DMS53 treated with DMSO at 0.1 percent for 48 hours (cell line): ENCODE results near the gene NUPR2.
"Not testable (repeated sequence)": the region's sequence is repeated elsewhere in the genome, so short reads cannot be mapped to it uniquely, and the experiment has no call there.

Experiments
- DNase-seq: peaks from one replicate; lab custom pipeline; 2025; ENCODE audit not compliant: unreplicated experiment; lab: John Stamatoyannopoulos, UW

The NUPR2 gene, protein sequence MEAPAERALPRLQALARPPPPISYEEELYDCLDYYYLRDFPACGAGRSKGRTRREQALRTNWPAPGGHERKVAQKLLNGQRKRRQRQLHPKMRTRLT

DNA sequence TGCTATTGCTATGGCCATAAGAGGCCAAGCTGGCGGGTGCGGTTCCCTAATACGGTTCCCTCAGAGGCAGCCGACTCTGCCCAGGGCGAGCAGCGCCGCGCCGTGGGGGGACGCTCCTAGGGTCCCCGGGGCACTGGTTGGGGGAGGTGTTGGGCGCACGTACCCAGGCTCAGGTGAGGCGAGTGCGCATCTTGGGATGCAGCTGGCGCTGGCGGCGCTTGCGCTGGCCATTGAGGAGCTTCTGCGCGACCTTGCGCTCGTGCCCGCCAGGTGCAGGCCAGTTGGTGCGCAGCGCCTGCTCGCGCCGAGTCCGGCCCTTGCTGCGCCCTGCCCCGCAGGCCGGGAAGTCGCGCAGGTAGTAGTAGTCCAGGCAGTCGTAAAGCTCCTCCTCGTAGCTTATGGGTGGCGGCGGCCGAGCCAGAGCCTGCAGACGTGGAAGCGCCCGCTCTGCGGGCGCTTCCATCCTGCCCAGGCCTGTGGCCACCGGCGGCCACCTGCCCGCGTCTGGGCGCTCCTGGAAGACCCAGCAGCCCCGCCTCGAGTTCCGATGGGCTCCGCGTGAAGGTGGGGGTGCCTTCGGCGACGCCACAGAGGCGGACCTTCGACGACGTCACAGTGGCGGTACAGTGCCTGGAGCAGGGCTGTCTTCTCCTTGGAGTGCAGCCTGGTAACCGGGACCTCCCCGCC, at the start of gene NUPR2:
Gene NUPR2 (minus strand): TSS at position 566 of the 687 bp plus-strand sequence. CDS start 103 bp downstream, at position 463.
- peak; percentile 52 for DNase-seq

DNA sequence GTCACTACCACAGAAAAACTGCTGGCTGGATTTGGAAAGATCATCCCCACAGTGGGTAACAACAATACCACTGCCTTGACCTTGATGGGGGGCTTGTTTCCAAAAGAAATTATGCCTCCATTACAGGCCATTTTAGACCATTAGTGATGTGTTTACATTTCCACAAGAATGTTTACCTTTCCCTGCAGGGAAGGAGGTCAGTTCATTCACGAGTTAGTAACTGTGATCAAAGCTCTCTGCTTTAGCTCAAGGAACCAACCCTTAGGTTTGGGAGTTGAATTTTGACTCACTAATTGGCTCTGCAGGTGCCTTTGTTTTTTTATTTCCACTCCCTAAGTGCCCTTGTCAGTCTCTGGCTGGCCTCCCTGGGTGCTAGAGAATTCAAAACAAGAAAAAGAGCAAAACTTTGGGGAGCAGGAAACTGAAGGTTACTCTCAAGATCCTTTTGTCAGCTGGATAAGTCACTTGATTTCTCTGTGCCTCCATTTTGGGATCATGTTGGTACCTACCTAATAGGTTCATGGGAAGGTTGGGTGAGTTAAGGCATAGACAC, 41.1 kb upstream of the NUPR2 start:
- DNase-seq, result no peak

DNA sequence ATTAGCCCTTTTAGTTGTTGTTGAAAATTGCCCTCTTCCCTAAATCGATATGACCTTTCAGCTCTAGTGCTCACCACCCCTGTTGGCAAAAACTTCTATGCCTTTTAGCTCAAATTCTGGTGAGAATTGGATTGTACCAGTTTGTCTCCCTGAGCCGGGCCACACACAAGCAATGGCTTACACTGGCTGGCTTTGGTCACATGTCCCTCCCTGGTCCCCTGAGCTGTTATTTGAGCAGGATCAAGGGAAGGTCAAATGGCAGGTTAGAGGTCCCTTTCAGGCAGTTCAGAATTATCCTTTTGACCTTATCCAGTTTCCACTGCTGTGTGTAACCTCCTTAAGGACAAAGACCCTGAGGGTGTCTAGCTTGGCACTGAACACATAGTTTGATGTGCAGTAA, 14.8 kb upstream of the NUPR2 start:
- DNase-seq, result not testable (repeated sequence)

DNA sequence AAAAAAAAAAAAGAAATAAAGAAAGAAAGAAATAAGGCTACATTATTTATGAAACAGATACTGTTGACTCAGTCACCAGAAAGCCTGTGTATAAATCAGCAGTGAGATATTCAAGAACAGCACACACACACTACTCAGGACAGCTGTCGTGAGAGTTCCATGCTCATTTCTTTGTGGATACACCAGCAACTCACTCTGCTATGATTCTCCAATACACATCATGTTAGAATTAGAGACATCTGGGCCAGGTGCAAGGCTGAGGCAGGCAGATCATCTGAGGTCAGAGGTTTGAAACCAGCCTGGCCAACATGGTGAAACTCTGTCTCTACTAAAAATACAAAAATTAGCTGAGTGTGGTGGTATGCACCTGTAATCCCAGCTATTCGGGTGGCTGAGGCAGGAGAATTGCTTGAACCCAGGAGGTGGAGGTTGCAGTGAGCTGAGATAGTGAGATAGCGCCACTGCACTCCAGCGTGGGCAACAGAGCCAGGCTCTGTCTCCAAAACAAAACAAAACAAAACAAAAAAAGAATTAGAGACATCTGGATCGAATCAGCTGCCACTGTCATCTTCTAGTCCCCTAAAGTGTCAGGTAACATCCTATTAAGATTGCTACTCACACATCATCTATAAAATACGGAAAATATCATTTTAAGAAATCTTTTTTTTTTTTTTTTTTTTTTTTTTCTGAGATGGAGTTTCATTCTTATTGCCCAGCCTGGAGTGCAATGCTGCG, 11.2 kb upstream of the NUPR2 start:
- no peak for DNase-seq

DNA sequence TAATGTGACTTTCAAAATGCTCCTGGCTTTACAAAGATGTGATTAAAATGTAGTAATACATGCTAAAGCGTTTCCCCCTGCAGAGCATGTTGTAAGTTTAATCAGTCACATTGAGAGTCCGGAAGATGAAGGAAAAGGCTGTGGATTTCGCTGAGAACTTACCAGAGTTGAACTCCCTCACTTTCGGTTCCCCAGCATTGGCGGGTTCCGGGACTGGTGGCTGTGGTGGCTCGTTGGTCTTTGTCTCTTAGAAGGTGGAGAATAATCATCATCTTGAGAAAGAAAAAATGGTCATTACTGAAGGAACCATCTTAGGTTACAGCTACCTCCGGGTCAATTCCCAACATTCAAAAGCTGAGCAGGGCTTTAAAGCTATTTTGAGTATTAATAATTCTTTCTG, 9.6 kb upstream of the NUPR2 start:
- DNase-seq, result no peak

DNA sequence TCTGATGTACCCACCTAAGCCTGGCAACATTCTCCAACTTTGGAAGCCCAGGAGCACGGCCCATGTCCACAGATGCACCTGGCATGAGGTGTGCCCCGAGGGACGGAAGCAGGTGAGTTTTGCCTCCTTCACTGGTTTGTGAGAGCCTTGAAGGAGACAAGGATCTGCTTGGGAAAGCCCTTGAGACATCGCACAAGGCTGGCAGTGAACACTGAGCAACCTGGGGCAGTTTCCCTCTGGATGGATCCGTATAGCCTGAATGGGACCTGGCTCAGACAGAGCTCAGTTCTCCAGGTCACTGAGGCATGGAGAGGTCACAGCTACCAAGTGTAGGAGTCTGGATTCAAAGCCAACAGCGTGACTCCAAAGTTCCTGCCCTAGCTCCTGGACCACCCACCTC, 8.8 kb upstream of the NUPR2 start:
- DNase-seq, result no peak

DNA sequence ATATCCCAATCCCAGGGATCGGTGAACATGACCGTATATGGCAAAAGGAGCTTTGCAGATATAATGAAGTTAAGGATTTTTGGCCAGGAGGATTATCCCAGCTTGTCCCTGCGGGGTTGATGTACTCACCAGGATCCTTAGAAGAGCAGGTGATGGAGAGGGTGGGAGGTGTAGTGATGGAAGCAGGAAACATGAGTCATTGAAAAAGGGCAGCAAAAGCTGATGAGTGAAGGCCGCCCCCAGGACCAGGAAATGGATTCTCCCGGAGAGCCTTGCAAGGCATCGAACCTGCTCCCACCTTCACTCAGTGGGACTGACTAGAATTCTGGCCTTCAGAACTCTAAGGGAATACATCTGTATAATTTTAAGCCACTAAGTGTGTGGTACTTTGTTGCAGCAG, 5.2 kb upstream of the NUPR2 start:
- no peak for DNase-seq

DNA sequence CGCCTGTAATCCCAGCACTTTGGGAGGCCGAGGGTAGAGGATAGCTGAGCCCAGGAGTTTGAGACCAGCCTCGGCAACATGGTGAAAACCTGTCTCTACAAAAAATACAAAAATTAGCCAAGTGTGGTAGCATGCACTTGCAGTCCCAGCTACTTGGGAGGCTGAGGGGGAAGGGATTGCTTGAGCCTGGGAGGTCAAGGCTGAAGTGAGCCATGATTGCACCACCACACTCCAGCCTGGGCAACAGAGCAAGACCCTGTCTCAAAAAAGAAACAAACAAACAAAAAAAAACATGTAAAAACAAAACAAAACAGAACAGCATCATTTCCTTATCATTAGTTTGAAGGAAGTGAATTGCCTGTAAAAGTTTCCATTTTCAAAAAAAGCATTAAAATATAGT, 4.0 kb downstream of the NUPR2 start:
- DNase-seq, result not testable (repeated sequence)

DNA sequence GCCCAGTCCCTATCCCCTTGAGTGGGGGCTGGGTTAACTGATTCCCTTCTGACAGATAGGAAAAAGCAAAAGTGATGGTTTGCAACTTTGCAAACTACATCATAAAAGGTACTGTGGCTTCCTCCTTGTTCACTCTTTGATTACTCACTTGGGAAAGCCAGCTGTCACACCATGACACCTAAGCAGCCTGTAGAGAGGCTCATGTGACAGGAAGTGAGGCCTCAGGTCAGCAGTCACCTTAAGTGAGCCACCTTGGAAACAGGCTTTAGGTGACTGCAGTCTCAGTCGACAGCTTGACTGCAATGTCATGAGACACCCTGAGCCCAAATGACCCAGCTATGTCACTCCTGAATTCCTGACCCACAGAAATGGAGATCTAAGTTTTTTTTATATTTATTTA, 5.6 kb downstream of the NUPR2 start:
- DNase-seq, result peak; percentile 21

DNA sequence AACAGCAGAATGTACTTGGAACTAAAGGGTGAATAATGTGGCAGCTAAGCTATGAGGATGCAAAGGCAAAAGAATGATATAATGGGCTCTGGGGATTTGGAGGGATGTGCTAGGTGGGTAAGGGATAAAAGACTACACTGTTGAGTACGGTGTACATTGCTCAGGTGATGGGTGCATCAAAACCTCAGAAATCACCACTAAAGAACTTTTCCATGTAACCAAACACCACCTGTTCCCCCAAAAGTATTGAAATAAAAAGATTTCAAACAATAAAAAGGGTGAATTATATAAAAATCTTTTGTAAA, 8.3 kb downstream of the NUPR2 start:
- DNase-seq, result no peak

DNA sequence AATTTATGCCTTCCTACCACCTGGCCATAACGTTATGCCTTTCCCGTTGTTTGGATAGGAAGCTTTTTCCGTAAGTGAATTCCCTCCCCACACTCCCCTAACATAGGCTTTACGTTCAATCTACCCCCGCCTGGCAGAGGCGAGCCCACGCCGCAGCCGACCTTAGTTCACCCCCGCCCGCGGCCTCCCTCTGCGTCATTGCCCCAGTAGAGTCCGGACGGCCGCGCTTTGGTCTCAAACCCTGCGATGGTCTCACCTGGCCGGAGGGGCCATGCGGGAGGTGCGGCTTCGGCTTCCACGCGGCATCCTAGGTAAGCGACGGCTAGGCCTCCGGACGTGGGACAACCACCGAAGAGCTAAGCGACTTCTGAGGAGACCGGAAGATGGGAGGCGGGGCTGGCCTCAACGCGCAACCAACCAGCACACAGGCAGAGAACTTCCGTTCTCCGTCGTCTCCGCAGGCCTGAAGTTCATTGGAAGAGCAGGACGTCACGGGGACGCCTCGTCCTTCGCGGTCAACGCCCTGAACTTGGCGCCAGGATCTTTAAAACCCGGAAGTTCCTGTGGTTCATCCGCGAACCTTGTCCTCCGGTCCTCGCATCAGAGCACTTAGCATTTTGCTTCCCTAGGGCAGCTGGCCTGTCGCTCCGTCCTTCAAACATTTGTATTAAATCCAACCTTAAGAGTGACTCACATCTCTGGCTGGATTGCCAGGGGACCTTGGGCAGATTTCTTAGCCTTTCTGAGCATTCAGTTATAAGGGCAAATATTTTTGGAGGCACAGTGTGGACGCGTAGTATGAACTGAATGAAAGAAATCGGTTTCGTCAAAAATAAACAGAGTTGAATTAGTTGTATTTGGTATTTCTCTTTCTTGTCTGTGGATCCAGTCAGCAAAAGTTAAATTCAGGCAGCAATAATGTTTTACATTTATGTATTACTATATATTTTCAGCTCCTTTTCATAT, 9.8 kb downstream of the NUPR2 start, which contains the start of gene CHCHD2:
Gene CHCHD2 (minus strand): TSS at position 369 of the 966 bp plus-strand sequence. CDS start 63 bp downstream, at position 306.
- DNase-seq, result peak; percentile 98

DNA sequence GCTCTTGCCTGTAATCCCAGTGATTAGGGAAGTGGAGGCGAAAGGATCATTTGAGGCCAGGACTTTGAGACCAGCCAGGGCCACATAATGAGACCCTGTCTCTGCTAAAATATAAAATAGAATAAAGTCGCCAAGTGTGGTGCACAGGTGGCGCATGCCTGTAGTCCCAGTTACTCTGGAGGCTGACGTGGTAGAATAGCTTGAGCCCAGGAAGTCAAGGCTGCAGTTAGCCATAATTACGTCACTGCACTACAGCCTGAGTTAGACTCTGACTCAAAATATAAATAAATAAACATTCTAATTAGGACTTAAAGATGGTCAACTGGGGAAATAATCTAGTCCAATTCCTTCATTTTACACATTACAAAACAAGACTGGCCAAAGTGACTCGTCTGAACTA, 10.7 kb downstream of the NUPR2 start:
- DNase-seq, result peak; percentile 19

DNA sequence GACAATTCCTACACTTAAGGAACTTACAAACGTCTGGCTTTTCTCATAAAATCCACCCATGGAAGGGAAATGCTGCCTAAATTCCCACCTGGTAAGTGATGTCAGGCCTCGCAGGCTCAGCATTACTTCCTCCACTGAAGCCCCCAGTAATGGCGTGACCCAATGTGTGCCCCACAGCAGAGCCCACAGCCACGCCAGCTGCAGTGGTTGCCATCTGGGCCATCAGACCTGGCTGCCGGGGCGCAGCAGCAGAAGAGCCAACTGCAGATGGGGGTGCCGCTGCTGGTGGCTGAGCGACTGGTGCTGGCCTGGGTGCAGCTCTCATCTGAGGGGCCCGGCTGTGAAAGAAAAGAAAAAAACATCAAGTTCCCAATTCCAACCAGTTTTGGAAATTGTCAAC, 12.1 kb downstream of the NUPR2 start:
- not testable (repeated sequence) for DNase-seq

DNA sequence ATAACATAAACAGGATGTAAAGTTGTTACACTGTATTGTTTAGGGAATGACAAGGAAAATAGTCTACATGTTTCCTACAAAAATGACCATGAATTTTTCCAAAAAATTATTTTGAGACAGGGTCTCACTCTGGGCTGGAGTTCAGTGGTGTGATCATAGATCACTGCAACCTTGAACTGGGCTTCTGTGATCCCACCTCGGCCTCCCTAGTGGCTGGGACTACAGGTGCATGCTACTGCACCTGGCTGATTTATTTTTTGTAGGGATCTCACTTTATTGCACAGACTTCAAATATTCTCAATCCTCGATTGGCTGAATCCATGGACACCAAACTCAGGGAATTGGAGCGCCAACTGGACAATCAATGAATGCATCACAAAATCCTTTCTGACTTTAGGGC, 16.6 kb downstream of the NUPR2 start:
- DNase-seq, result no peak

DNA sequence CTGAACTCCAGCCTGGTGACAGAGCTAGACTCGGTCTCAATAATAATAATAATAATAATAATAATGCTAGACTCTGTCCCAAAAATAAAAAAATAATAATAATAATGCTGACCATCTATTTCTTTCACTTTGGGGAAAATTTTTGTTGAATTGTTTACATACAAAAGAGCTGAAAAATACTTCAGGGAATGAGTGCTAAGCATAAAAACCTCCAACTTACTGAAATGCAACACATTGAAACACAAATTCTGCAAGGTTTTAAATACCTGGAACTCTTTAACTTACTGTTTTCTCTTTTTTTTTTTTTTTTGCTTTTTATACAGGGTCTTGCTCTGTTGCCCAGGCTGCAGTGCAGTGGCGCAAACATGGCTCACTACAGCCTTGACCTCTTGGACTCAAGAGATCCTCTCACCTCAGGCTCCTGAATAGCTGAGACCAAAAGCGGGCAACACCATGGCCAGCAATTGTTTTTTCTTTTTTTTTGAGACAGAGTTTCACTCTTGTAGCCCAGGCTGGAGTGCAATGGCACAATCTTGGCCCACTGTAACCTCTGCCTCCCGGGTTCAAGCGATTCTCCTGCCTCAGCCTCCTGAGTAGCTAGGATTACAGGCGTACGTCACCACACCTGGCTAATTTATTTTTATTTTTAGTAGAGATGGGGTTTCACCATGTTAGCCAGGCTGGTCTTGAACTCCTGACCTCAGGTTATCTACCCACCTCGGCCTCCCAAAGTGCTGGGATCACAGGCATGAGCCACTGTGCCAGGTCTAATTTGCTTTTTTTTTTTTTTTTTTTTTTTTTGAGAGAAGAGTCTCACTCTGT, 17.8 kb downstream of the NUPR2 start:
- not testable (repeated sequence) for DNase-seq

DNA sequence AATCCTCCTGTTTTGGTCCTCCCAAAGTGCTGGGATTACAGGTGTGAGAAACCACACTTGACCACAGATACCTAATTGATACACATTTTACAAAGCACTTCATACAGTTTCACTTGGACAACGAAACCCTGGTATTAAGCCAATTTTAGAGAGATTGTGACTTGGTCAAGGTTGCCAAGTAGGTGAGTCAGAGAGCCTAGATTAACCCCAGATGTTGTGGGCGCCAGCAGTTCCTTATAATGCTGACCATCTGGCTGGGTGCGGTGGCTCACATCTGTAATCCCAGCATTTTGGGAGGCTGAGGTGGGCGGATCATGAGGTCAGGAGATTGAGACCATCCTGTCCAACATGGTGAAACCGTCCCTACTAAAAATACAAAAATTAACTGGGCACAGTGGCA, 18.5 kb downstream of the NUPR2 start:
- DNase-seq, result no peak

DNA sequence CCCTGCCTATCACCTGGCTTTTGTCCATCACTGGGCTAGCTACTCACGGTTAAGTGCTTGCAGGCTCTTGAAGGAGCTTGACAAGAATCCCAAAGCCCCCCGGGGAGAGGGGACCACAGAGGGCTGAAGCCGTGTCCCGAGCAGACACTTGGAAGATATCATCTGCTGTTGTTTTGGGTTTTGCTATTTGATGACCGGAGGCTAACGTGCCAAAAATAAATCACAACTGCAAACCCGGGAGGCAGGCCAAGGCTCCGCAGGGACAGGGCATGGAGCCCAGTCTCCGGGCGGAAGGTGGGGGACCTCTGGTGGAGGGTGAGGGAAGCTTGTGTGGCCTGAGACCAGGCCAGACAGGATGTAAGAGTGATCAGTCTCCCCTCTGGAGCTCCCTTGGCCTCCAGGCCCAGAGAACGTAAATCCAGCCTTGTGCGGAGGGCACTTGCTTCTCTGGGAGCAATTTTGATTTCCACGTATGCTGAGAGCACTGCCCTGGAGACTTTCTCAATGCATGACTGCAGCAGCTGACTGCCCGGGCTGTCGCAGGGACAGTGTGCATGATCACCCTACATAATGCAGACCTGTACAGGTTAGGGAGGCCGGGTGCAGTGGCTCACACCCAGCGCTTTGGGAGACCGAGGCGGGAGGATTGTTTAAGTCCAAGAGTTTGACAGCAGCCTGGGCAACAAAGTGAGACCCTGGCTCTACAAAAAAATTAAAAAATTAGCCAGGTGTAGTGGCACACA, 23.3 kb downstream of the NUPR2 start, which contains the start of gene PHKG1:
Gene PHKG1 (minus strand): TSS at position 164 of the 743 bp plus-strand sequence. CDS start 4,011 bp downstream, outside the sequence.
- peak; percentile 11 for DNase-seq

DNA sequence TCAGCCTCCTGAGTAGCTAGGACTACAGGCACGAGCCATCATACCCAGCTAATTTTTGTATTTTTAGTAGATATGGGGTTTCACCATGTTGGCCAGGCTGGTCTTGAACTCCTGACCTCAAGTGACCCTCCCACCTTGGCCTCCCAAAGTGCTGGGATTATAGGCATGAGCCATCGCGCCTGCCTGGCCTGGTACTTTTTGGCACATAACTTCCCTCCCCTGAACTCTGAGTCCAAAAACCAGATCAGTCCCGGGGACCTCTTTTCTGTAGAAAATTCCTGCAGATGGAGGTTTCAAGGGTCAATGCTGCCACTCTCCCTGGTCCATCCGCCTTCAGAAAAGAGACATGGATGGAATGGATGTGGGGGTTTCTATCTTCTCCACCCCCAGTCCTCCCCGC, 23.8 kb downstream of the NUPR2 start:
- not testable (repeated sequence) for DNase-seq

DNA sequence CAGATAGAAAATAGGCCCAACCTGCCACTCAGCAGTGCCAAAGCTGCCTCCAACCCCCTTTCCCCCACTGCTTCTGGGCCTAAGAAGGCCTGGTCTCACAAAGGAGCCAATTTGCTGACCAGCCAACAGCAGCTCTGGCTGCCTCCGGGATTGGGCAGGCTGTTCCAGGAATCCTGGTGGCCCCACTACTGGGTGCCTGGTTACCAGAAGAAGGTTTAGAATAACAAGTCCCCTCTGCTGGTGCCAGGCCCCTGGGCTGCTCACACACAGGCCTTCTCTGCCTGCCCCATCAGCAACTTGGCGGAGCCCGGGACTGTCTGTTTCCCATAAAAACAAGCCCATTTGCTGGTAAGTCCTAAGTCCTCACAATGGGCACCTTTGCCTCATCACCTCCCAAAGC, 24.6 kb downstream of the NUPR2 start:
- no peak for DNase-seq
